Activated CD4-positive, alpha-beta memory T cell treated with anti-CD3 and anti-CD28 coated beads, Interleukin-2, amount 10 ng/mL, durations not matched to agents 7 days and 5 days (primary cell): Measurements from ENCODE around the gene ANKRD61. TPM values are rescaled to one million over a fixed set of nuclear protein-coding genes. Genes with fewer than 3 reads are reported as not detected.

Experiments used
- total RNA-seq, 2 experiments: library from RNA; stranded (reverse); gene quantifications; one replicate each; pipeline ENCODE4 v1.2.3, GENCODE V29; 2021

The ANKRD61 gene
- total RNA-seq, 2 experiments from 2014 or later: 0.20 TPM; not detected in 1

Other genes with a start within 250 kb of the ANKRD61 start
- gene RNF216, start 249.7 kb upstream of the ANKRD61 start, total RNA-seq: 10 to 100 TPM; 24.8 to 25.2 TPM
- under 1 TPM; 0.33 to 0.73 TPM for gene OCM, start 150.6 kb upstream of the ANKRD61 start, total RNA-seq
- gene CCZ1, start 132.6 kb upstream of the ANKRD61 start, total RNA-seq: 100 to 1,000 TPM; 108 to 116 TPM
- not detected for gene RSPH10B, start 60.7 kb upstream of the ANKRD61 start, total RNA-seq
- gene PMS2, start 22.3 kb upstream of the ANKRD61 start, total RNA-seq: 10 to 100 TPM; 19.7 to 21.2 TPM
- gene AIMP2, start 22.1 kb upstream of the ANKRD61 start, total RNA-seq: 10 to 100 TPM; 21.9 to 22.3 TPM
- gene EIF2AK1, start 27.8 kb downstream of the ANKRD61 start, total RNA-seq: 100 to 1,000 TPM; 118 to 124 TPM
- 10 to 100 TPM; 14.5 to 14.8 TPM for gene USP42, start 73.6 kb downstream of the ANKRD61 start, total RNA-seq
- 1 to 10 TPM; 1.2 to 1.7 TPM for gene CYTH3, start 241.2 kb downstream of the ANKRD61 start, total RNA-seq